Measurements from ENCODE around the gene MYEOV. TPM values are rescaled to one million over a fixed set of nuclear protein-coding genes. Genes with fewer than 3 reads are reported as not detected.

The MYEOV gene
- total and polyA plus RNA-seq, 9 of the 15 experiments (the other 6 are each of a cell fraction or from before 2014, with no cell fraction given) = 10.2 to 133 (median 32.2) TPM

GRCh38 chr11:69343401-69344321 is 49.7 kb downstream of the MYEOV start:
- Histone ChIP-seq H3K4me3 (no peak overlapping the region), H3K9me1 (ENCODE audit: control insufficient read depth, insufficient read depth, low read length) (no peaks in the 10 kb centered on the region), H3K27ac (ENCODE audit: extremely low read depth, low read depth, low read length) (no peak overlapping the region), H3K9me3 (replicated peaks; ENCODE audit: control insufficient read depth, insufficient read depth, low read depth, low read length) (peaks cover 4% of the 10 kb centered on the region), H4K20me1 (replicated peaks; ENCODE audit: control insufficient read depth, insufficient read depth, low read length) (no peaks in the 10 kb centered on the region), H2AFZ (ENCODE audit: low read depth, low read length) (no peak overlapping the region), H3K4me2 (ENCODE audit: insufficient read depth, low read length) (no peak overlapping the region), H3K27me3 (ENCODE audit: control insufficient read depth in 2 of 2, insufficient read depth in 2 of 2, low read length in 2 of 2) (no peaks in the 10 kb centered on the region), H3K36me3 (ENCODE audit: control insufficient read depth, insufficient read depth, low read length) (peaks cover 8% of the 10 kb centered on the region; the same call in 2 of the 3 replicates), H3K4me1 (replicated peaks in 1 of 2; ENCODE audit: control insufficient read depth in 2 of 2, insufficient read depth in 2 of 2, low read length in 2 of 2) (no peaks in the 10 kb centered on the region; a peak in 1 of 5 replicates), H3K79me2 (ENCODE audit: control insufficient read depth, insufficient read depth, low read length) (no peaks in the 10 kb centered on the region), H3K9ac (ENCODE audit: insufficient read depth in 1 of 2, low read depth in 2 of 2, low read length in 2 of 2) (no peak overlapping the region)
- BruUV-seq (replicated peaks) = no TSS peak
- FAIRE-seq = no peak
- 82% methylated on average over 13 of the region's 13 CpGs for WGBS (ENCODE audit: insufficient coverage, low coverage, missing lambda C conversion rate)
- TF ChIP-seq, protein P1, sequence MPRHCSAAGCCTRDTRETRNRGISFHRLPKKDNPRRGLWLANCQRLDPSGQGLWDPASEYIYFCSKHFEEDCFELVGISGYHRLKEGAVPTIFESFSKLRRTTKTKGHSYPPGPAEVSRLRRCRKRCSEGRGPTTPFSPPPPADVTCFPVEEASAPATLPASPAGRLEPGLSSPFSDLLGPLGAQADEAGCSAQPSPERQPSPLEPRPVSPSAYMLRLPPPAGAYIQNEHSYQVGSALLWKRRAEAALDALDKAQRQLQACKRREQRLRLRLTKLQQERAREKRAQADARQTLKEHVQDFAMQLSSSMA (CRISPR knock-in tag; IDR thresholded peaks at IDR 0.05) = no peak
- no peak for TF ChIP-seq STAG1 (CRISPR knock-in tag; IDR thresholded peaks at IDR 0.05; ENCODE audit: borderline replicate concordance)
- no peak for TF ChIP-seq FOS (IDR thresholded peaks at IDR 0.05; ENCODE audit: extremely low read depth, insufficient read length)
- no peak for TF ChIP-seq HDGF (IDR thresholded peaks at IDR 0.05)
- TF ChIP-seq USF2 (CRISPR knock-in tag; IDR thresholded peaks at IDR 0.05) = no peak
- no peak for TF ChIP-seq ZNF655 (CRISPR knock-in tag; IDR thresholded peaks at IDR 0.05)
- no peak for TF ChIP-seq CREBBP (IDR thresholded peaks at IDR 0.05; ENCODE audit: low read depth, low read length)
- no peak for TF ChIP-seq PTTG1 (tag; IDR thresholded peaks at IDR 0.05; ENCODE audit: low read depth)
- no peak for TF ChIP-seq POLR2AphosphoS2 (IDR thresholded peaks at IDR 0.05; ENCODE audit: low read length)
- TF ChIP-seq, protein P2, sequence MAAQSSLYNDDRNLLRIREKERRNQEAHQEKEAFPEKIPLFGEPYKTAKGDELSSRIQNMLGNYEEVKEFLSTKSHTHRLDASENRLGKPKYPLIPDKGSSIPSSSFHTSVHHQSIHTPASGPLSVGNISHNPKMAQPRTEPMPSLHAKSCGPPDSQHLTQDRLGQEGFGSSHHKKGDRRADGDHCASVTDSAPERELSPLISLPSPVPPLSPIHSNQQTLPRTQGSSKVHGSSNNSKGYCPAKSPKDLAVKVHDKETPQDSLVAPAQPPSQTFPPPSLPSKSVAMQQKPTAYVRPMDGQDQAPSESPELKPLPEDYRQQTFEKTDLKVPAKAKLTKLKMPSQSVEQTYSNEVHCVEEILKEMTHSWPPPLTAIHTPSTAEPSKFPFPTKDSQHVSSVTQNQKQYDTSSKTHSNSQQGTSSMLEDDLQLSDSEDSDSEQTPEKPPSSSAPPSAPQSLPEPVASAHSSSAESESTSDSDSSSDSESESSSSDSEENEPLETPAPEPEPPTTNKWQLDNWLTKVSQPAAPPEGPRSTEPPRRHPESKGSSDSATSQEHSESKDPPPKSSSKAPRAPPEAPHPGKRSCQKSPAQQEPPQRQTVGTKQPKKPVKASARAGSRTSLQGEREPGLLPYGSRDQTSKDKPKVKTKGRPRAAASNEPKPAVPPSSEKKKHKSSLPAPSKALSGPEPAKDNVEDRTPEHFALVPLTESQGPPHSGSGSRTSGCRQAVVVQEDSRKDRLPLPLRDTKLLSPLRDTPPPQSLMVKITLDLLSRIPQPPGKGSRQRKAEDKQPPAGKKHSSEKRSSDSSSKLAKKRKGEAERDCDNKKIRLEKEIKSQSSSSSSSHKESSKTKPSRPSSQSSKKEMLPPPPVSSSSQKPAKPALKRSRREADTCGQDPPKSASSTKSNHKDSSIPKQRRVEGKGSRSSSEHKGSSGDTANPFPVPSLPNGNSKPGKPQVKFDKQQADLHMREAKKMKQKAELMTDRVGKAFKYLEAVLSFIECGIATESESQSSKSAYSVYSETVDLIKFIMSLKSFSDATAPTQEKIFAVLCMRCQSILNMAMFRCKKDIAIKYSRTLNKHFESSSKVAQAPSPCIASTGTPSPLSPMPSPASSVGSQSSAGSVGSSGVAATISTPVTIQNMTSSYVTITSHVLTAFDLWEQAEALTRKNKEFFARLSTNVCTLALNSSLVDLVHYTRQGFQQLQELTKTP (IDR thresholded peaks at IDR 0.05; ENCODE audit: low read depth in 1 of 2, partially characterized antibody in 2 of 2) = no peak
- TF ChIP-seq, protein P3, sequence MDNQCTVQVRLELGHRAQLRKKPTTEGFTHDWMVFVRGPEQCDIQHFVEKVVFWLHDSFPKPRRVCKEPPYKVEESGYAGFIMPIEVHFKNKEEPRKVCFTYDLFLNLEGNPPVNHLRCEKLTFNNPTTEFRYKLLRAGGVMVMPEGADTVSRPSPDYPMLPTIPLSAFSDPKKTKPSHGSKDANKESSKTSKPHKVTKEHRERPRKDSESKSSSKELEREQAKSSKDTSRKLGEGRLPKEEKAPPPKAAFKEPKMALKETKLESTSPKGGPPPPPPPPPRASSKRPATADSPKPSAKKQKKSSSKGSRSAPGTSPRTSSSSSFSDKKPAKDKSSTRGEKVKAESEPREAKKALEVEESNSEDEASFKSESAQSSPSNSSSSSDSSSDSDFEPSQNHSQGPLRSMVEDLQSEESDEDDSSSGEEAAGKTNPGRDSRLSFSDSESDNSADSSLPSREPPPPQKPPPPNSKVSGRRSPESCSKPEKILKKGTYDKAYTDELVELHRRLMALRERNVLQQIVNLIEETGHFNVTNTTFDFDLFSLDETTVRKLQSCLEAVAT (IDR thresholded peaks at IDR 0.05) = no peak
- intact Hi-C loops (cut with micrococcal nuclease) = no loop called here
- ATAC-seq = no peak
- ChIA-PET CTCF (ENCODE audit: low intra/inter-chr PET ratio) (no interaction called here), POLR2A (interaction anchor here (0.5 to 0.6 kb wide), 2 partner anchors 49 to 225 kb away, joined by 3 read pairs; no protein-coding TSS in a partner anchor)
- in situ Hi-C loops (cut with MboI) = no loop called here
- no peak for DNase-seq (ENCODE audit: extremely low read depth in 1 of 4, low spot score in 3 of 4)

Data from K562 (cell line).